Hepatocyte (in vitro differentiated cells): ENCODE results near the gene IFNA5.

Experiments used
- CTCF ChIP-seq: fragments of 200-600 bp; sonication (generic); IDR thresholded peaks from 2 replicates; pipeline ENCODE4 v1.5.1; 2016; ENCODE audit warnings: antibody characterized with exemption, mild to moderate bottlenecking; ENCODE audit not compliant: poor library complexity
- EZH2 ChIP-seq: fragments of 200-600 bp; sonication (generic); IDR thresholded peaks from 2 replicates; pipeline ENCODE4 v1.6.1; 2016; ENCODE audit warnings: antibody characterized with exemption, mild to moderate bottlenecking, borderline replicate concordance
- EZH2phosphoT487 ChIP-seq: fragments of 200-600 bp; sonication (generic); IDR thresholded peaks from one replicate; pipeline ENCODE4 v1.6.1; 2018; ENCODE audit warnings: antibody characterized with exemption, mild to moderate bottlenecking, low read depth, moderate library complexity; ENCODE audit not compliant: unreplicated experiment, severe bottlenecking

- TF ChIP-seq CTCF (no peak), EZH2phosphoT487 (no peak), EZH2 (no peak)
Observed at GRCh38 chr9:21266733-21267484, 38.2 kb downstream of the IFNA5 start.
